Activated CD4-positive, alpha-beta T cell treated with anti-CD3 and anti-CD28 coated beads, Interleukin-2, amount 10 ng/mL, durations not matched to agents 7 days and 5 days (primary cell): ENCODE results near the gene CARD9. TPM values are rescaled to one million over a fixed set of nuclear protein-coding genes. Genes with fewer than 3 reads are reported as not detected.

Source experiments
- total RNA-seq, 2 experiments: library from RNA; stranded (reverse); gene quantifications; one replicate each; pipeline ENCODE4 v1.2.3, GENCODE V29; 2021

CARD9 gene
- total RNA-seq, 2 experiments from 2014 or later: 0.44 to 0.69 TPM

Other genes with a start within 250 kb of the CARD9 start
- gene LHX3, start 168.5 kb downstream of the CARD9 start, total RNA-seq: not detected
- gene QSOX2, start 127.9 kb downstream of the CARD9 start, total RNA-seq: 10 to 100 TPM; 13.7 to 14.0 TPM
- not detected for gene CCDC187, start 69.6 kb downstream of the CARD9 start, total RNA-seq
- gene GPSM1, start 46.1 kb downstream of the CARD9 start, total RNA-seq: 1 to 10 TPM; 2.7 to 2.9 TPM
- 10 to 100 TPM; 13.1 to 14.6 TPM for gene DNLZ, start 9.9 kb downstream of the CARD9 start, total RNA-seq
- gene SNAPC4, start 26.5 kb upstream of the CARD9 start, total RNA-seq: 10 to 100 TPM in 1 of 2 experiments, 1 to 10 TPM in 1; 9.4 to 10.8 TPM
- 10 to 100 TPM; 59.2 to 62.3 TPM for gene ENTR1, start 36.9 kb upstream of the CARD9 start, total RNA-seq
- gene PMPCA, start 37.0 kb upstream of the CARD9 start, total RNA-seq: 10 to 100 TPM; 52.9 to 58.8 TPM
- gene INPP5E, start 66.2 kb upstream of the CARD9 start, total RNA-seq: 10 to 100 TPM; 16.5 to 18.5 TPM
- gene SEC16A, start 109.4 kb upstream of the CARD9 start, total RNA-seq: 10 to 100 TPM; 72.1 to 74.5 TPM
- gene NOTCH1, start 172.4 kb upstream of the CARD9 start, total RNA-seq: 10 to 100 TPM; 73.6 to 74.4 TPM